ENCODE results near the gene TREML2. TPM values are rescaled to one million over a fixed set of nuclear protein-coding genes. Genes with fewer than 3 reads are reported as not detected.

TREML2 gene
- total RNA-seq, 1 donor from 2014 or later, result not detected

- no peak for DNase-seq (ENCODE audit: extremely low read depth, low read depth, low spot score)
These were observed 46.8 kb downstream of the TREML2 start, which contains the start of gene TREML1 for GRCh38 chr6:41153992-41154625. TSS of gene TREML1 (minus strand) at chr6:41154347. CDS start at chr6:41154288, 59 bp downstream.

GRCh38 chr6:41153451-41153850 lies 47.5 kb downstream of the TREML2 start:
- no peak for DNase-seq (ENCODE audit: extremely low read depth, low read depth, low spot score)

DNA sequence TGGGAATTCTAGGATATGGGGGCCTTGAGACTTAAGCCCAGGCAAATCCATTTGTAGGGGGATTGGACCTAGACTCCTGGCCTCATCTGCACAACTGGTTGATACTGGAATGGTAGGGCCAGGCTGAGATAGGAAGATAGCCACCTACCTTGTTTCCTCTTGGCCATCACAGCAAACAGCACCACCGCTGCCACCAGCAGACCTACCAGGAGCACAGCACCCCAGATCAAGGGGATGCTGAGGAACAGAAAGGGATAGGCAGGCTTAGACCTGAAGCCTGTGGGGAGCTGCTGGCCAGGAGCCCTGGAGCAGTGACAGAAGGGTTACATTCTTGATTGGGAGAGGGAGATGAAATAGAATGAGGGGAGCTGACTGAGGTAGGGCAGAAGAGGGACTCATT lies 50.3 kb downstream of the TREML2 start:
- no peak for DNase-seq (ENCODE audit: extremely low read depth, low read depth, low spot score)

- DNase-seq (ENCODE audit: extremely low read depth, low read depth, low spot score), result no peak
These were observed 53.0 kb downstream of the TREML2 start for GRCh38 chr6:41147917-41148316.

Other genes with a start within 250 kb of the TREML2 start
- gene UNC5CL, start 161.9 kb downstream of the TREML2 start, total RNA-seq, result 0.10 TPM in 1 of 2 replicates, not detected in the other
- gene TSPO2, start 158.7 kb downstream of the TREML2 start, total RNA-seq, result not detected in 2 replicates
- gene APOBEC2, start 147.9 kb downstream of the TREML2 start, total RNA-seq, result not detected in 2 replicates
- gene OARD1, start 128.8 kb downstream of the TREML2 start, total RNA-seq, result 7.8 and 15.2 TPM in 2 replicates
- gene NFYA, start 128.2 kb downstream of the TREML2 start, total RNA-seq, result 15.1 and 28.2 TPM in 2 replicates
- gene TREML1, start 46.8 kb downstream of the TREML2 start, total RNA-seq, result not detected in 2 replicates
- gene TREM2, start 38.0 kb downstream of the TREML2 start, total RNA-seq, result not detected in 2 replicates
- gene TREML4, start 27.2 kb upstream of the TREML2 start, total RNA-seq, result not detected in 2 replicates
- not detected in 2 replicates for gene TREM1, start 85.5 kb upstream of the TREML2 start, total RNA-seq
- gene NCR2, start 134.5 kb upstream of the TREML2 start, total RNA-seq, result not detected in 2 replicates